ENCODE data around the gene USP8.

DNA sequence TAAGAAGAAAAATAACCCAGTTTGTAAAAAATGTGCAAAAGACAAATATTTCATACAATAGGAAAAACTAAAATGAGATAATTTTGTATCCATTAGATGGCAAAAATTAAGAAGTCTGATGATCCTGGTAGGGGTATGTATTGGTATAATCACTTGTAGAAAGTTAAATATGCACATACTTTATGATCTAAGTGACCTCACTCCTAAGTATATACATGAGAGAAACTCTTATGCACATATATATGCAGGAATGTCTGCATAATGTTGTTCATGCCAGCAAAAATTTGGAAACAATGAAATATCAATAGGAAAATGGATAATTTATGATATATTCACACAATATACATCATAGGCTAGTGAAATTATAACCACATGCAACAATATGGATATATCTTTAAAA, 88.8 kb downstream of the USP8 start:
- TF ChIP-seq, protein P1, sequence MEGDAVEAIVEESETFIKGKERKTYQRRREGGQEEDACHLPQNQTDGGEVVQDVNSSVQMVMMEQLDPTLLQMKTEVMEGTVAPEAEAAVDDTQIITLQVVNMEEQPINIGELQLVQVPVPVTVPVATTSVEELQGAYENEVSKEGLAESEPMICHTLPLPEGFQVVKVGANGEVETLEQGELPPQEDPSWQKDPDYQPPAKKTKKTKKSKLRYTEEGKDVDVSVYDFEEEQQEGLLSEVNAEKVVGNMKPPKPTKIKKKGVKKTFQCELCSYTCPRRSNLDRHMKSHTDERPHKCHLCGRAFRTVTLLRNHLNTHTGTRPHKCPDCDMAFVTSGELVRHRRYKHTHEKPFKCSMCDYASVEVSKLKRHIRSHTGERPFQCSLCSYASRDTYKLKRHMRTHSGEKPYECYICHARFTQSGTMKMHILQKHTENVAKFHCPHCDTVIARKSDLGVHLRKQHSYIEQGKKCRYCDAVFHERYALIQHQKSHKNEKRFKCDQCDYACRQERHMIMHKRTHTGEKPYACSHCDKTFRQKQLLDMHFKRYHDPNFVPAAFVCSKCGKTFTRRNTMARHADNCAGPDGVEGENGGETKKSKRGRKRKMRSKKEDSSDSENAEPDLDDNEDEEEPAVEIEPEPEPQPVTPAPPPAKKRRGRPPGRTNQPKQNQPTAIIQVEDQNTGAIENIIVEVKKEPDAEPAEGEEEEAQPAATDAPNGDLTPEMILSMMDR (IDR thresholded peaks at IDR 0.05): no peak
- TF ChIP-seq POLR2A (IDR thresholded peaks at IDR 0.05): no peak
